A549 (cell line): ENCODE data around the gene TSPAN3. TPM values are rescaled to one million over a fixed set of nuclear protein-coding genes. Genes with fewer than 3 reads are reported as not detected.

ENCODE experiments used
- ATAC-seq, 2 experiments: fragments of 200-7000 bp in 1 of 2; fragments of >200 bp in 1 of 2; cut with Nextera tagmentation in 1 of 2; cut with Tn5 transposase in 1 of 2; 3 replicates each; pipeline versions ENCODE4 v1.8.0 to v1.9.1; 2018 to 2020; ENCODE audit warnings: mild to moderate bottlenecking in 1 of 2, moderate library complexity in 1 of 2
- CTCF ChIA-PET: fragments of 300-600 bp; sonication (Branson Sonifier 250); formaldehyde crosslinking; extraction: SDS; loops from one replicate; lab custom pipeline; 2021; ENCODE audit warnings: antibody characterized with exemption, inconsistent platforms; lab: Yijun Ruan, JAX
- POLR2A ChIA-PET: fragments of 350-600 bp; formaldehyde crosslinking; extraction: SDS; loops from one replicate; lab custom pipeline; 2021; ENCODE audit warnings: antibody characterized with exemption, inconsistent platforms; lab: Yijun Ruan, JAX
- DNase-seq, 2 experiments: peaks; one replicate each; pipeline versions ENCODE4 v3.0.0 to v3.0.0-alpha.2; 2011 to 2016; ENCODE audit warnings: low read depth in 1 of 2, low spot score in 1 of 2
- FAIRE-seq: peaks from 2 replicates; lab custom pipeline; 2011; peaks lifted over from hg19 to GRCh38; lab: Jason Lieb, UNC
- H3K27ac ChIP-seq, 2 experiments: fragments of >200 bp; sonication (Bioruptor Twin); formaldehyde crosslinking; 3 replicates each; pipeline ENCODE4 v1.5.1; 2016 to 2017
- H3K4me1 ChIP-seq: fragments of >200 bp; sonication (Bioruptor Twin); formaldehyde crosslinking; 3 replicates; pipeline ENCODE4 v1.6.1; 2016
- H3K4me2 ChIP-seq: fragments of >200 bp; sonication (Bioruptor Twin); formaldehyde crosslinking; 3 replicates; pipeline ENCODE4 v1.6.1; 2016
- H3K4me3 ChIP-seq: fragments of >200 bp; sonication (Bioruptor Twin); formaldehyde crosslinking; 3 replicates; pipeline ENCODE4 v1.5.1; 2016
- H3K9me3 ChIP-seq: fragments of >200 bp; sonication (Bioruptor Twin); formaldehyde crosslinking; 3 replicates; pipeline ENCODE4 v1.6.1; 2016
- CBX8 ChIP-seq: fragments of 200-600 bp; sonication (generic); IDR thresholded peaks from 2 replicates; pipeline ENCODE4 v1.6.1; 2016
- EHMT2 ChIP-seq: fragments of 200-600 bp; sonication (generic); IDR thresholded peaks from 2 replicates; pipeline ENCODE4 v1.6.1; 2016; ENCODE audit warnings: antibody characterized with exemption, low read depth, mild to moderate bottlenecking, moderate library complexity
- HEYL ChIP-seq: fragments of 250-450 bp; sonication (Bioruptor Pico); IDR thresholded peaks from 2 replicates; pipeline ENCODE4 v1.8.0; 2021; ENCODE audit warnings: mild to moderate bottlenecking, moderate library complexity
- HOXA7 ChIP-seq: fragments of 250-450 bp; sonication (Bioruptor Pico); IDR thresholded peaks from 2 replicates; pipeline ENCODE4 v1.5.0; 2020; ENCODE audit warnings: mild to moderate bottlenecking, moderate library complexity
- HOXB13 ChIP-seq: fragments of 250-450 bp; sonication (Bioruptor Pico); IDR thresholded peaks from 2 replicates; pipeline ENCODE4 v1.5.0; 2020; ENCODE audit warnings: low read depth, mild to moderate bottlenecking, moderate library complexity
- HOXB5 ChIP-seq: fragments of 250-450 bp; sonication (Bioruptor Pico); IDR thresholded peaks from 2 replicates; pipeline ENCODE4 v1.5.0; 2020; ENCODE audit warnings: mild to moderate bottlenecking, moderate library complexity
- NFE2L2 ChIP-seq: fragments of 150-350 bp; conservative IDR thresholded peaks from 2 replicates; pipeline ENCODE4 v1.6.1; 2014; ENCODE audit warnings: low read length
- NR3C1 ChIP-seq: fragments of >200 bp; sonication (Bioruptor Twin); formaldehyde crosslinking; IDR thresholded peaks from 3 replicates; pipeline ENCODE4 v1.6.1; 2017
- POLR2AphosphoS2 ChIP-seq: conservative IDR thresholded peaks from 2 replicates; pipeline ENCODE4 v1.6.1; 2012; ENCODE audit warnings: low read length, improper control_type of control experiment, inconsistent platforms
- RAD21 ChIP-seq, 2 experiments: fragments of >200 bp in 1 of 2; sonication (Bioruptor Twin) in 1 of 2; formaldehyde crosslinking in 1 of 2; IDR thresholded peaks in 1 of 2; conservative IDR thresholded peaks in 1 of 2; 2 replicates in 1 of 2; 3 replicates in 1 of 2; pipeline ENCODE4 v1.6.1; 2012 to 2018; ENCODE audit warnings: inconsistent platforms in 1 of 2
- RCOR1 ChIP-seq: fragments of 150-350 bp; IDR thresholded peaks from 2 replicates; pipeline ENCODE4 v1.6.1; 2014; ENCODE audit warnings: antibody characterized with exemption, low read length, low read depth
- SREBF2 ChIP-seq: fragments of 450-650 bp; IDR thresholded peaks from 2 replicates; pipeline ENCODE4 v1.6.1; 2014; ENCODE audit warnings: mild to moderate bottlenecking, moderate library complexity
- TFCP2L1 ChIP-seq: fragments of 250-450 bp; sonication (Bioruptor Pico); IDR thresholded peaks from 2 replicates; pipeline ENCODE4 v1.5.0; 2021; ENCODE audit warnings: mild to moderate bottlenecking
- TP53 ChIP-seq: fragments of 250-450 bp; sonication (Bioruptor Pico); IDR thresholded peaks from 2 replicates; pipeline ENCODE4 v1.5.0; 2021; ENCODE audit warnings: mild to moderate bottlenecking, moderate library complexity
- ZFP36 ChIP-seq: fragments of 450-650 bp; IDR thresholded peaks from 2 replicates; pipeline ENCODE4 v1.6.1; 2014; ENCODE audit warnings: borderline replicate concordance; ENCODE audit not compliant: partially characterized antibody
- ZSCAN20 ChIP-seq: fragments of 250-450 bp; sonication (Bioruptor Pico); IDR thresholded peaks from 2 replicates; pipeline ENCODE4 v1.8.0; 2022; ENCODE audit warnings: mild to moderate bottlenecking, moderate library complexity
- WGBS: methylation state at CpG from one replicate; pipeline ENCODE4 v1.1.6; 2017; ENCODE audit errors: missing lambda C conversion rate; 5-methylcytosine and 5-hydroxymethylcytosine counted together
- polyA plus RNA-seq, 4 experiments: library from polyadenylated mRNA; depleted of rRNA in 3 of 4; stranded (reverse); fragments of >200 nt; fragmentation: RNase III in 1 of 4; extraction: RNeasy Plus Mini Kit Qiagen cat#74134 plus additional on column Dnase treatment in 1 of 4; gene quantifications; 2 replicates in 3 of 4; 3 replicates in 1 of 4; pipeline ENCODE4 v1.2.3, GENCODE V29; 2011 to 2017
- TF ChIP-seq, protein P1 (sequence below): fragments of 250-450 bp; sonication (Bioruptor Pico); IDR thresholded peaks from 2 replicates; pipeline ENCODE4 v1.5.0; 2020; ENCODE audit warnings: low read depth, mild to moderate bottlenecking, moderate library complexity
- TF ChIP-seq, protein P2 (sequence below): fragments of 200-600 bp; sonication (generic); IDR thresholded peaks from 2 replicates; pipeline ENCODE4 v1.6.1; 2016; ENCODE audit warnings: antibody characterized with exemption, mild to moderate bottlenecking, moderate library complexity
- TF ChIP-seq, protein P3 (sequence below): fragments of 450-650 bp; IDR thresholded peaks from 2 replicates; pipeline ENCODE4 v1.6.1; 2014; ENCODE audit warnings: antibody characterized with exemption

TSPAN3 gene
- polyA plus RNA-seq, 2 of the 4 experiments (the other 2 are of a cell fraction), result 362 to 636 TPM

DNA sequence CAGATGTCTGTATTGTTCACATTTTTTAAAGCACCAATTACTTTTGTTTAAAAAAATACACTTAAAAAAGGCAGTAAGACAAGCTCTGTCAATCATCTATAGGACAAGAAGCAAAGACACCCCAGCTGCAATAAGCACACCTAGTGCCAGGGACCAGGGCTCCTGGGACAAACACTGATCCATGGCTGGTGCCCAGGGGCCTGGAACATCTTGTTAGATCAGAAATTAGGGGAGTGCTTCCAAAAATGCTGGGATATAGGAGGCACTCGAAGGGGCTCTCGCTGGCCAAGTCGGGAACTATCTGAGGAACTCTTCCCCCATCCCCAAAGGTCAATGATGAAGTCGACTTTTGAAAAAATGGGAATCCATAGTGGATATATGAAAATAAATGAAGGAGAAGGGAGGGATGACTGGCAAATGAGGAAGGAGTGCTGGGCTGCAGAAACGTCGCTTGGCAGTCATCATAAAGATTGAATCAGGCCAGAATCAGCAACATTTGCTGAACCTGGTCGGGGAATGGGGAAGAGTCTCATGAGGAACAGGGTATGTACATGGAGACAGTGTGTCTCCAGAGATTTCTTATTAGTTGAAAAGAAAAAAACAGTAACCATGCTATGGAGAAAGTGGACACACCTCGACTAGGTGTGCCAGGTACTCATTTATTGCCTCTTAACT is 28.5 kb downstream of the TSPAN3 start:
- Histone ChIP-seq H3K4me1 (no peaks in the 10 kb centered on the region), H3K27ac (no peak overlapping the region), H3K4me2 (no peak overlapping the region), H3K9me3 (peaks cover 7% of the 10 kb centered on the region; the same call in 2 of the 3 replicates), H3K4me3 (no peak overlapping the region)
- 78% methylated on average over 8 of the region's 8 CpGs for WGBS
- ChIA-PET CTCF (interaction anchor here (0.6 to 4.8 kb wide), 6 partner anchors 8 to 455 kb away, joined by 3 to 23 read pairs (median 4); no protein-coding TSS in a partner anchor), POLR2A (no interaction called here)
- TF ChIP-seq HEYL (CRISPR knock-in tag), result no peak
- no peak for TF ChIP-seq NR3C1
- TF ChIP-seq HOXA7 (CRISPR knock-in tag), result no peak
- no peak for TF ChIP-seq TFCP2L1 (CRISPR knock-in tag)
- no peak for TF ChIP-seq ZFP36
- TF ChIP-seq RAD21 (conservative IDR thresholded peaks at IDR 0.05 in 1 of 2, IDR thresholded peaks at IDR 0.05 in 1 of 2), result no peak
- no peak for TF ChIP-seq CBX8
- DNase-seq (no peak), FAIRE-seq (no peak), ATAC-seq (no peak)

DNA sequence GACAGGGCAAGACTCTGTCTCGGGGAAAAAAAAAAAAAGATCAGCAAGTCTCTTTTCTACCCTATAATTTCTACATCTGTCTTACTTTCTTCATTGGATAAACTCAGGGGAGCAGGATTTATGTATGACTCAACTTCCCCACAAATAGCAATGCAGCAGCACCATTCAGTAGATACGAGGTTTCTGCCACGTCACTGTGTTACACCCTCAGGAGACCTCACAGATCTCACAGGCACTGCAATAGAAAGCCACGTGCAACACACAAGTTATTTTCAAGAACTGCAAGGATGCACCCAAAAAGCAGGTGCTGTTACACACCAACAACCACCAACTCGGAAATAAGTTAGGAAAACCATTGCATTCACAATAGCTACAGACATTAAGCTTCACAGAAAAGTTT is 30.2 kb downstream of the TSPAN3 start:
- H3K4me1 ChIP-seq, result no peaks in the 10 kb centered on the region
- H3K27ac ChIP-seq, result no peak overlapping the region
- no peak for ATAC-seq
- no peak overlapping the region for H3K4me2 ChIP-seq
- no peak overlapping the region for H3K4me3 ChIP-seq
- TF ChIP-seq RCOR1, result no peak
- TF ChIP-seq ZSCAN20 (CRISPR knock-in tag), result no peak
- TF ChIP-seq HOXB5 (CRISPR knock-in tag), result no peak
- TF ChIP-seq TP53 (CRISPR knock-in tag), result no peak
- no peak for TF ChIP-seq POLR2AphosphoS2
- no peak for TF ChIP-seq ZFP36
- no peak for TF ChIP-seq HOXB13 (CRISPR knock-in tag)
- no peak for TF ChIP-seq EHMT2
- no peak for TF ChIP-seq NFE2L2
- TF ChIP-seq, protein P1, sequence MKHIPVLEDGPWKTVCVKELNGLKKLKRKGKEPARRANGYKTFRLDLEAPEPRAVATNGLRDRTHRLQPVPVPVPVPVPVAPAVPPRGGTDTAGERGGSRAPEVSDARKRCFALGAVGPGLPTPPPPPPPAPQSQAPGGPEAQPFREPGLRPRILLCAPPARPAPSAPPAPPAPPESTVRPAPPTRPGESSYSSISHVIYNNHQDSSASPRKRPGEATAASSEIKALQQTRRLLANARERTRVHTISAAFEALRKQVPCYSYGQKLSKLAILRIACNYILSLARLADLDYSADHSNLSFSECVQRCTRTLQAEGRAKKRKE, result no peak
- TF ChIP-seq, protein P2, sequence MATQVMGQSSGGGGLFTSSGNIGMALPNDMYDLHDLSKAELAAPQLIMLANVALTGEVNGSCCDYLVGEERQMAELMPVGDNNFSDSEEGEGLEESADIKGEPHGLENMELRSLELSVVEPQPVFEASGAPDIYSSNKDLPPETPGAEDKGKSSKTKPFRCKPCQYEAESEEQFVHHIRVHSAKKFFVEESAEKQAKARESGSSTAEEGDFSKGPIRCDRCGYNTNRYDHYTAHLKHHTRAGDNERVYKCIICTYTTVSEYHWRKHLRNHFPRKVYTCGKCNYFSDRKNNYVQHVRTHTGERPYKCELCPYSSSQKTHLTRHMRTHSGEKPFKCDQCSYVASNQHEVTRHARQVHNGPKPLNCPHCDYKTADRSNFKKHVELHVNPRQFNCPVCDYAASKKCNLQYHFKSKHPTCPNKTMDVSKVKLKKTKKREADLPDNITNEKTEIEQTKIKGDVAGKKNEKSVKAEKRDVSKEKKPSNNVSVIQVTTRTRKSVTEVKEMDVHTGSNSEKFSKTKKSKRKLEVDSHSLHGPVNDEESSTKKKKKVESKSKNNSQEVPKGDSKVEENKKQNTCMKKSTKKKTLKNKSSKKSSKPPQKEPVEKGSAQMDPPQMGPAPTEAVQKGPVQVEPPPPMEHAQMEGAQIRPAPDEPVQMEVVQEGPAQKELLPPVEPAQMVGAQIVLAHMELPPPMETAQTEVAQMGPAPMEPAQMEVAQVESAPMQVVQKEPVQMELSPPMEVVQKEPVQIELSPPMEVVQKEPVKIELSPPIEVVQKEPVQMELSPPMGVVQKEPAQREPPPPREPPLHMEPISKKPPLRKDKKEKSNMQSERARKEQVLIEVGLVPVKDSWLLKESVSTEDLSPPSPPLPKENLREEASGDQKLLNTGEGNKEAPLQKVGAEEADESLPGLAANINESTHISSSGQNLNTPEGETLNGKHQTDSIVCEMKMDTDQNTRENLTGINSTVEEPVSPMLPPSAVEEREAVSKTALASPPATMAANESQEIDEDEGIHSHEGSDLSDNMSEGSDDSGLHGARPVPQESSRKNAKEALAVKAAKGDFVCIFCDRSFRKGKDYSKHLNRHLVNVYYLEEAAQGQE, result no peak
- no peak for TF ChIP-seq SREBF2
- TF ChIP-seq, protein P3, sequence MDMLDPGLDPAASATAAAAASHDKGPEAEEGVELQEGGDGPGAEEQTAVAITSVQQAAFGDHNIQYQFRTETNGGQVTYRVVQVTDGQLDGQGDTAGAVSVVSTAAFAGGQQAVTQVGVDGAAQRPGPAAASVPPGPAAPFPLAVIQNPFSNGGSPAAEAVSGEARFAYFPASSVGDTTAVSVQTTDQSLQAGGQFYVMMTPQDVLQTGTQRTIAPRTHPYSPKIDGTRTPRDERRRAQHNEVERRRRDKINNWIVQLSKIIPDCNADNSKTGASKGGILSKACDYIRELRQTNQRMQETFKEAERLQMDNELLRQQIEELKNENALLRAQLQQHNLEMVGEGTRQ, result no peak
- ChIA-PET CTCF (interaction anchor here (0.7 to 1.1 kb wide), 2 partner anchors 14 to 15 kb away, joined by 3 read pairs; no protein-coding TSS in a partner anchor), POLR2A (no interaction called here)
- no peak for DNase-seq
- H3K9me3 ChIP-seq, result peaks cover 8% of the 10 kb centered on the region; the same call in 2 of the 3 replicates
- no peak for FAIRE-seq
- 81% methylated on average over 5 of the region's 5 CpGs for WGBS
